HCT116 (cell line): Measurements from ENCODE around the gene SCD5. TPM values are rescaled to one million over a fixed set of nuclear protein-coding genes. Genes with fewer than 3 reads are reported as not detected.

ENCODE experiments used
- ATAC-seq: fragments of 200-7000 bp; cut with Tn5 transposase; 2 replicates; pipeline ENCODE4 v1.9.1; 2020; ENCODE audit warnings: mild to moderate bottlenecking, moderate library complexity
- BruUV-seq: library from RNA; stranded (reverse); fragments of 400-500 nt; replicated peaks from 2 replicates; lab custom pipeline; 2021; lab: Mats Ljungman, UMichigan
- CTCF ChIA-PET: fragments of 300-600 bp; sonication (Branson Sonifier 250); formaldehyde crosslinking; loops from one replicate; lab custom pipeline; 2021; ENCODE audit warnings: antibody characterized with exemption; lab: Charles Lee
- POLR2A ChIA-PET: fragments of 300-600, 350-600 bp; sonication (Branson Sonifier 250); formaldehyde crosslinking; loops from one replicate; lab custom pipeline; 2021; ENCODE audit warnings: antibody characterized with exemption; lab: Charles Lee
- RAD21 ChIA-PET, 2 experiments: fragments of 300-600 bp; sonication (Branson Sonifier 250); formaldehyde crosslinking; loops; one replicate each; lab custom pipeline; 2023; ENCODE audit warnings: low total read pairs in 2 of 2; ENCODE audit not compliant: uncharacterized antibody in 2 of 2, unreplicated experiment in 2 of 2, low non-redundant PET in 1 of 2; lab: Charles Lee
- DNase-seq: peaks from one replicate; pipeline ENCODE4 v3.0.0-alpha.2; 2010; ENCODE audit warnings: low read depth, low spot score
- H2AFZ ChIP-seq: fragments of 200-600 bp; shearing (Covaris generic), sonication (generic); 2 replicates; pipeline ENCODE4 v1.6.1; 2017; ENCODE audit warnings: low read depth, mixed run types, mixed read lengths, antibody characterized with exemption, low read length; ENCODE audit not compliant: poor library complexity, severe bottlenecking
- H3K27ac ChIP-seq: 2 replicates; pipeline ENCODE4 v1.5.1; 2012; ENCODE audit warnings: low read depth, low read length
- H3K27me3 ChIP-seq: fragments of 200-600 bp; sonication (generic); 2 replicates; pipeline ENCODE4 v1.6.1; 2016; ENCODE audit warnings: mixed run types, low read length, mixed read lengths; ENCODE audit not compliant: insufficient read depth
- H3K36me3 ChIP-seq, 2 experiments: fragments of 200-500 bp in 1 of 2; fragments of 200-600 bp in 1 of 2; sonication (Bioruptor generic) in 1 of 2; sonication (generic) in 1 of 2; 2 replicates each; pipeline versions ENCODE4 v1.5.1 to v1.6.1; 2014 to 2016; ENCODE audit warnings: low read length in 2 of 2, inconsistent platforms in 1 of 2, mixed read lengths in 1 of 2, mixed run types in 1 of 2; ENCODE audit not compliant: insufficient read depth in 2 of 2, control insufficient read depth in 1 of 2
- H3K4me1 ChIP-seq, 2 experiments: fragments of 200-600 bp in 1 of 2; sonication (generic) in 1 of 2; 2 replicates each; pipeline versions ENCODE4 v1.5.1 to v1.6.1; 2012 to 2017; ENCODE audit warnings: low read length in 2 of 2, inconsistent platforms in 1 of 2, mild to moderate bottlenecking in 1 of 2, mixed read lengths in 1 of 2, mixed run types in 1 of 2, moderate library complexity in 1 of 2; ENCODE audit not compliant: insufficient read depth in 2 of 2, control insufficient read depth in 1 of 2
- H3K4me2 ChIP-seq: fragments of 200-600 bp; sonication (generic); 2 replicates; pipeline ENCODE4 v1.6.1; 2017; ENCODE audit warnings: mixed run types, low read length, mixed read lengths
- H3K4me3 ChIP-seq, 2 experiments: fragments of 200-600 bp in 1 of 2; sonication (generic) in 1 of 2; replicated peaks in 1 of 2; 2 replicates each; pipeline ENCODE4 v1.5.1; 2011 to 2016; ENCODE audit warnings: low read length in 2 of 2, control low read depth in 1 of 2, low read depth in 1 of 2, mild to moderate bottlenecking in 1 of 2, mixed read lengths in 1 of 2, mixed run types in 1 of 2
- H3K79me2 ChIP-seq: fragments of 200-600 bp; sonication (generic); 2 replicates; pipeline ENCODE4 v1.6.1; 2017; ENCODE audit warnings: mild to moderate bottlenecking, mixed run types, low read length, moderate library complexity, mixed read lengths; ENCODE audit not compliant: insufficient read depth
- H3K9ac ChIP-seq: fragments of 200-600 bp; sonication (generic); 2 replicates; pipeline ENCODE4 v1.6.1; 2016; ENCODE audit warnings: low read length, mixed read lengths
- H3K9me2 ChIP-seq: fragments of 200-600 bp; sonication (generic), shearing (Covaris generic); 2 replicates; pipeline ENCODE4 v1.6.1; 2017; ENCODE audit warnings: mixed run types, mild to moderate bottlenecking, moderate library complexity; ENCODE audit not compliant: insufficient read depth
- H3K9me3 ChIP-seq, 2 experiments: fragments of 200-500 bp in 1 of 2; fragments of 200-600 bp in 1 of 2; sonication (Bioruptor generic) in 1 of 2; sonication (generic) in 1 of 2; 2 replicates each; pipeline ENCODE4 v1.6.1; 2014 to 2017; ENCODE audit warnings: low read length in 2 of 2, mixed read lengths in 2 of 2, inconsistent platforms in 1 of 2, low read depth in 1 of 2, mild to moderate bottlenecking in 1 of 2, mixed run types in 1 of 2, moderate library complexity in 1 of 2; ENCODE audit not compliant: control insufficient read depth in 1 of 2, insufficient read depth in 1 of 2
- H4K20me1 ChIP-seq: fragments of 200-600 bp; sonication (generic), shearing (Covaris generic); 2 replicates; pipeline ENCODE4 v1.6.1; 2017; ENCODE audit warnings: mixed run types, mild to moderate bottlenecking, moderate library complexity; ENCODE audit not compliant: insufficient read depth
- ATF3 ChIP-seq: IDR thresholded peaks from 2 replicates; pipeline ENCODE4 v1.6.1; 2012
- CBX3 ChIP-seq: IDR thresholded peaks from 2 replicates; pipeline ENCODE4 v1.6.1; 2012; ENCODE audit warnings: low read depth
- CEBPB ChIP-seq: IDR thresholded peaks from 2 replicates; pipeline ENCODE4 v1.6.1; 2012; ENCODE audit warnings: low read depth
- CTCF ChIP-seq, 3 experiments: fragments of 200-600 bp in 1 of 3; sonication (generic) in 1 of 3; IDR thresholded peaks in 2 of 3; conservative IDR thresholded peaks in 1 of 3; 2 replicates each; pipeline ENCODE4 v1.5.1; 2012 to 2017; ENCODE audit warnings: low read depth in 2 of 3, low read length in 2 of 3, antibody characterized with exemption in 1 of 3, borderline replicate concordance in 1 of 3, control low read depth in 1 of 3, mild to moderate bottlenecking in 1 of 3, mixed read lengths in 1 of 3, mixed run types in 1 of 3, moderate library complexity in 1 of 3; ENCODE audit not compliant: insufficient read depth in 1 of 3
- EGR1 ChIP-seq: IDR thresholded peaks from 2 replicates; pipeline ENCODE4 v1.6.1; 2012; ENCODE audit warnings: low read depth
- EZH2phosphoT487 ChIP-seq: fragments of 200-600 bp; IDR thresholded peaks from 2 replicates; pipeline ENCODE4 v1.6.1; 2018; ENCODE audit warnings: antibody characterized with exemption, borderline replicate concordance
- FOSL1 ChIP-seq: IDR thresholded peaks from 2 replicates; pipeline ENCODE4 v1.6.1; 2012; ENCODE audit warnings: low read depth
- JUND ChIP-seq: IDR thresholded peaks from 2 replicates; pipeline ENCODE4 v1.6.1; 2012
- POLR2A ChIP-seq: IDR thresholded peaks from 2 replicates; pipeline ENCODE4 v1.7.0; 2011; ENCODE audit warnings: borderline replicate concordance; ENCODE audit not compliant: insufficient read depth, insufficient read length; ENCODE audit errors: extremely low read depth
- POLR2AphosphoS5 ChIP-seq: IDR thresholded peaks from 2 replicates; pipeline ENCODE4 v1.6.1; 2011; ENCODE audit warnings: mild to moderate bottlenecking, low read depth, low read length, moderate library complexity
- RAD21 ChIP-seq: IDR thresholded peaks from 2 replicates; pipeline ENCODE4 v1.6.1; 2012; ENCODE audit warnings: low read depth, mild to moderate bottlenecking
- SIN3A ChIP-seq: IDR thresholded peaks from 2 replicates; pipeline ENCODE4 v1.6.1; 2012; ENCODE audit warnings: low read depth
- SP1 ChIP-seq: IDR thresholded peaks from 2 replicates; pipeline ENCODE4 v1.6.1; 2012; ENCODE audit warnings: low read depth
- SRF ChIP-seq: IDR thresholded peaks from 2 replicates; pipeline ENCODE4 v1.6.1; 2012; ENCODE audit warnings: low read depth
- TCF7L2 ChIP-seq: IDR thresholded peaks from 2 replicates; pipeline ENCODE4 v1.7.0; 2011; ENCODE audit warnings: borderline replicate concordance, inconsistent platforms; ENCODE audit not compliant: insufficient read depth, insufficient read length; ENCODE audit errors: extremely low read depth
- YY1 ChIP-seq: IDR thresholded peaks from 2 replicates; pipeline ENCODE4 v1.6.1; 2011; ENCODE audit warnings: low read length, low read depth, moderate library complexity, mild to moderate bottlenecking; ENCODE audit not compliant: insufficient replicate concordance; ENCODE audit errors: extremely low read depth
- ZBTB33 ChIP-seq: IDR thresholded peaks from 2 replicates; pipeline ENCODE4 v1.6.1; 2011; ENCODE audit warnings: mild to moderate bottlenecking, low read length, moderate library complexity; ENCODE audit not compliant: insufficient replicate concordance; ENCODE audit errors: extremely low read depth
- ZNF274 ChIP-seq: fragments of 200-500 bp; sonication (Bioruptor generic); IDR thresholded peaks from 2 replicates; pipeline ENCODE4 v1.6.1; 2014; ENCODE audit warnings: mild to moderate bottlenecking, low read depth, low read length, inconsistent platforms
- intact Hi-C: fragments of 100-400 bp; cut with micrococcal nuclease; formaldehyde crosslinking; loops from 2 replicates; pipeline ENCODE4 v1.10.0; 2022
- total RNA-seq: library from RNA; stranded (reverse); gene quantifications from one replicate; pipeline ENCODE4 v1.2.1, GENCODE V29; 2021; ENCODE audit not compliant: unreplicated experiment
- TF ChIP-seq, protein P1 (sequence below): IDR thresholded peaks from 2 replicates; pipeline ENCODE4 v1.6.1; 2012
- TF ChIP-seq, protein P2 (sequence below): IDR thresholded peaks from 2 replicates; pipeline ENCODE4 v1.6.1; 2012; ENCODE audit warnings: low read depth

Gene SCD5
- total RNA-seq, 1 experiment from 2014 or later: 21.7 TPM

DNA sequence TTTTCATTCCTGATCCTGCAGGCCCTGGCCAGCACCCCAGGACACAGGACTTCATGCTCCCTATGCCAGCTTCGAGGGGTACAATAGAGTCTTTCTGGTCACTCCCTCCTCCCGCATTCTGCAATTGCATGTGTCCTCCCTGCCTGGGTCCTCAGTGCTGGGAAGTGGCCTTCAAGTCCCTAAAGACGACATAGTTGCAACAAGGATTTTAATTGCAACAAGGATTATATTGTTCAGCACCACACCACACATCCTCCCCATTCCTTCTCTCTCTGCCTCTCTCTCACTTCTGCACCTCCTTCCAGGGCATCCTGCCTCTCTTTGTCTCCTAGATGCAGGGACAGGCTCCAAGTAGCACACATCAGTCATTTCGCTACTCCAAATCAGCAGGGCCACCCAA, 25.5 kb downstream of the SCD5 start:
- RAD21 ChIA-PET: no interaction called here
- Histone ChIP-seq H3K4me1 (peaks cover 0 to 11% of the 10 kb centered on the region in 2 experiments; a peak in 1 of 4 replicates), H3K4me3 (no peak overlapping the region), H4K20me1 (no peaks in the 10 kb centered on the region), H3K27me3 (no peaks in the 10 kb centered on the region), H3K9ac (no peak overlapping the region), H3K79me2 (0 out of 2 replicates have a peak, but pooled peaks cover 3% of the 10 kb centered on the region), H3K9me2 (no peaks in the 10 kb centered on the region), H3K9me3 (no peaks in the 10 kb centered on the region), H3K27ac (no peak overlapping the region), H2AFZ (no peak overlapping the region), H3K36me3 (no peaks in the 10 kb centered on the region), H3K4me2 (no peak overlapping the region)
- no TSS peak for BruUV-seq
- ATAC-seq (no peak), DNase-seq (no peak)
- CTCF ChIA-PET: no interaction called here
- intact Hi-C loops: no loop called here
- TF ChIP-seq ZNF274: no peak
- no peak for TF ChIP-seq CEBPB
- no peak for TF ChIP-seq POLR2AphosphoS5
- TF ChIP-seq ATF3: no peak
- no peak for TF ChIP-seq FOSL1
- no peak for TF ChIP-seq CTCF (IDR thresholded peaks at IDR 0.05 in 2 of 3, conservative IDR thresholded peaks at IDR 0.05 in 1 of 3; ENCODE audit: borderline replicate concordance in 1 of 3, insufficient read depth in 1 of 3, low read depth in 2 of 3, low read length in 2 of 3)
- TF ChIP-seq, protein P1, sequence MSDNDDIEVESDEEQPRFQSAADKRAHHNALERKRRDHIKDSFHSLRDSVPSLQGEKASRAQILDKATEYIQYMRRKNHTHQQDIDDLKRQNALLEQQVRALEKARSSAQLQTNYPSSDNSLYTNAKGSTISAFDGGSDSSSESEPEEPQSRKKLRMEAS: no peak
- TF ChIP-seq POLR2A: no peak
- no peak for TF ChIP-seq SP1
- no peak for TF ChIP-seq SRF
- no peak for TF ChIP-seq YY1
- TF ChIP-seq JUND: no peak
- TF ChIP-seq, protein P2, sequence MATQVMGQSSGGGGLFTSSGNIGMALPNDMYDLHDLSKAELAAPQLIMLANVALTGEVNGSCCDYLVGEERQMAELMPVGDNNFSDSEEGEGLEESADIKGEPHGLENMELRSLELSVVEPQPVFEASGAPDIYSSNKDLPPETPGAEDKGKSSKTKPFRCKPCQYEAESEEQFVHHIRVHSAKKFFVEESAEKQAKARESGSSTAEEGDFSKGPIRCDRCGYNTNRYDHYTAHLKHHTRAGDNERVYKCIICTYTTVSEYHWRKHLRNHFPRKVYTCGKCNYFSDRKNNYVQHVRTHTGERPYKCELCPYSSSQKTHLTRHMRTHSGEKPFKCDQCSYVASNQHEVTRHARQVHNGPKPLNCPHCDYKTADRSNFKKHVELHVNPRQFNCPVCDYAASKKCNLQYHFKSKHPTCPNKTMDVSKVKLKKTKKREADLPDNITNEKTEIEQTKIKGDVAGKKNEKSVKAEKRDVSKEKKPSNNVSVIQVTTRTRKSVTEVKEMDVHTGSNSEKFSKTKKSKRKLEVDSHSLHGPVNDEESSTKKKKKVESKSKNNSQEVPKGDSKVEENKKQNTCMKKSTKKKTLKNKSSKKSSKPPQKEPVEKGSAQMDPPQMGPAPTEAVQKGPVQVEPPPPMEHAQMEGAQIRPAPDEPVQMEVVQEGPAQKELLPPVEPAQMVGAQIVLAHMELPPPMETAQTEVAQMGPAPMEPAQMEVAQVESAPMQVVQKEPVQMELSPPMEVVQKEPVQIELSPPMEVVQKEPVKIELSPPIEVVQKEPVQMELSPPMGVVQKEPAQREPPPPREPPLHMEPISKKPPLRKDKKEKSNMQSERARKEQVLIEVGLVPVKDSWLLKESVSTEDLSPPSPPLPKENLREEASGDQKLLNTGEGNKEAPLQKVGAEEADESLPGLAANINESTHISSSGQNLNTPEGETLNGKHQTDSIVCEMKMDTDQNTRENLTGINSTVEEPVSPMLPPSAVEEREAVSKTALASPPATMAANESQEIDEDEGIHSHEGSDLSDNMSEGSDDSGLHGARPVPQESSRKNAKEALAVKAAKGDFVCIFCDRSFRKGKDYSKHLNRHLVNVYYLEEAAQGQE: no peak
- no peak for TF ChIP-seq EGR1
- TF ChIP-seq SIN3A: no peak
- TF ChIP-seq EZH2phosphoT487: no peak
- no peak for TF ChIP-seq TCF7L2
- TF ChIP-seq CBX3: no peak
- TF ChIP-seq ZBTB33: no peak
- no peak for TF ChIP-seq RAD21
- POLR2A ChIA-PET: no interaction called here
